HEK293 (cell line): ENCODE results near the gene PADI2.

Experiments
- CTCF ChIA-PET: fragments of 350-600 bp; formaldehyde crosslinking; extraction: SDS; loops from one replicate; lab custom pipeline; 2021; ENCODE audit warnings: antibody characterized with exemption; lab: Yijun Ruan, JAX
- POLR2A ChIA-PET: fragments of 300-600 bp; formaldehyde crosslinking; extraction: SDS; loops from one replicate; lab custom pipeline; 2020; ENCODE audit warnings: antibody characterized with exemption, inconsistent platforms; lab: Yijun Ruan, JAX
- H3K27ac ChIP-seq: fragments of 200-500 bp; sonication (Bioruptor generic); 2 replicates; pipeline ENCODE4 v1.5.1; 2014; ENCODE audit warnings: low read depth, low read length, control low read depth, inconsistent platforms; ENCODE audit errors: extremely low read depth
- H3K36me3 ChIP-seq, 2 experiments: fragments of 200-500 bp in 1 of 2; sonication (Bioruptor generic) in 1 of 2; 1 replicate in 1 of 2; 2 replicates in 1 of 2; pipeline ENCODE4 v1.5.1; 2014 to 2017; ENCODE audit warnings: inconsistent platforms in 2 of 2, low read length in 2 of 2; ENCODE audit not compliant: control insufficient read depth in 2 of 2, insufficient read depth in 1 of 2
- H3K4me1 ChIP-seq: fragments of 200-500 bp; sonication (Bioruptor generic); 2 replicates; pipeline ENCODE4 v1.5.1; 2014; ENCODE audit warnings: mild to moderate bottlenecking, low read length, inconsistent platforms; ENCODE audit not compliant: control insufficient read depth, insufficient read depth
- H3K4me3 ChIP-seq: 2 replicates; pipeline ENCODE4 v1.5.1; 2011; ENCODE audit warnings: low read depth, mild to moderate bottlenecking, control low read depth, low read length, moderate library complexity
- H3K9me3 ChIP-seq: fragments of 200-500 bp; sonication (Bioruptor generic); 2 replicates; pipeline ENCODE4 v1.5.1; 2014; ENCODE audit warnings: low read depth, low read length, inconsistent platforms; ENCODE audit not compliant: control insufficient read depth, insufficient read depth
- GLI2 ChIP-seq: fragments of 450-650 bp; formaldehyde crosslinking; IDR thresholded peaks from 2 replicates; pipeline ENCODE4; 2017; ENCODE audit warnings: missing biosample characterization, missing genetic modification characterization, low read depth, borderline replicate concordance
- GLI4 ChIP-seq: fragments of 450-650 bp; formaldehyde crosslinking; IDR thresholded peaks from 2 replicates; pipeline ENCODE4 v1.5.1; 2016; ENCODE audit warnings: missing biosample characterization, missing genetic modification characterization
- GLIS2 ChIP-seq: fragments of 450-650 bp; formaldehyde crosslinking; IDR thresholded peaks from 2 replicates; pipeline ENCODE4 v1.5.1; 2016; ENCODE audit warnings: missing biosample characterization, missing genetic modification characterization
- HOXA7 ChIP-seq: sonication (generic); formaldehyde crosslinking; IDR thresholded peaks from 2 replicates; pipeline ENCODE4 v1.8.1; 2022; ENCODE audit warnings: missing genetic modification reagents, borderline replicate concordance
- PRDM1 ChIP-seq: fragments of 450-650 bp; formaldehyde crosslinking; IDR thresholded peaks from 2 replicates; pipeline ENCODE4; 2016; ENCODE audit warnings: missing biosample characterization, missing genetic modification characterization
- ZFP41 ChIP-seq: fragments of 450-650 bp; formaldehyde crosslinking; IDR thresholded peaks from 2 replicates; pipeline ENCODE4 v1.5.1; 2016; ENCODE audit warnings: missing biosample characterization, missing genetic modification characterization, borderline replicate concordance
- ZNF114 ChIP-seq: fragments of 450-650 bp; formaldehyde crosslinking; IDR thresholded peaks from 2 replicates; pipeline ENCODE4 v1.5.0; 2017; ENCODE audit warnings: missing biosample characterization, missing genetic modification characterization
- ZNF202 ChIP-seq: fragments of 450-650 bp; formaldehyde crosslinking; IDR thresholded peaks from 2 replicates; pipeline ENCODE4 v1.5.1; 2016; ENCODE audit warnings: missing biosample characterization, missing genetic modification characterization, borderline replicate concordance
- ZNF362 ChIP-seq: fragments of 450-650 bp; formaldehyde crosslinking; IDR thresholded peaks from 2 replicates; pipeline ENCODE4 v1.5.1; 2016; ENCODE audit warnings: missing biosample characterization, missing genetic modification characterization
- ZNF398 ChIP-seq: fragments of 450-650 bp; formaldehyde crosslinking; IDR thresholded peaks from 2 replicates; pipeline ENCODE4 v1.5.1; 2017; ENCODE audit warnings: missing biosample characterization, missing genetic modification characterization
- ZNF473 ChIP-seq: fragments of 450-650 bp; formaldehyde crosslinking; IDR thresholded peaks from 2 replicates; pipeline ENCODE4 v1.5.1; 2017; ENCODE audit warnings: missing biosample characterization, missing genetic modification characterization
- ZNF621 ChIP-seq: fragments of 450-650 bp; formaldehyde crosslinking; IDR thresholded peaks from 2 replicates; pipeline ENCODE4 v1.5.1; 2017; ENCODE audit warnings: missing biosample characterization, missing genetic modification characterization
- ZNF624 ChIP-seq: fragments of 450-650 bp; formaldehyde crosslinking; IDR thresholded peaks from 2 replicates; pipeline ENCODE4 v1.5.1; 2017; ENCODE audit warnings: missing biosample characterization, missing genetic modification characterization
- ZNF791 ChIP-seq: fragments of 450-650 bp; formaldehyde crosslinking; IDR thresholded peaks from 2 replicates; pipeline ENCODE4 v1.5.1; 2016; ENCODE audit warnings: missing biosample characterization, missing genetic modification characterization
- TF ChIP-seq, protein P1 (sequence below): fragments of 450-650 bp; formaldehyde crosslinking; IDR thresholded peaks from 2 replicates; pipeline ENCODE4 v1.5.1; 2017; ENCODE audit warnings: missing biosample characterization, missing genetic modification characterization

The PADI2 gene

GRCh38 chr1:17023573-17023972 is 95.7 kb downstream of the PADI2 start (continued):
- no peak for TF ChIP-seq ZNF398 (tag by site-specific recombination)
- TF ChIP-seq GLIS2 (tag by site-specific recombination) = no peak
- no peak for TF ChIP-seq HOXA7 (CRISPR knock-in tag)
- no peak for TF ChIP-seq ZNF791 (tag by site-specific recombination)
- no peak for TF ChIP-seq ZNF473
- no peak for TF ChIP-seq ZNF362 (tag by site-specific recombination)
- TF ChIP-seq ZNF621 (tag by site-specific recombination) = no peak
- no peak for TF ChIP-seq ZNF624 (tag by site-specific recombination)

- ChIA-PET CTCF (interaction anchor here (1.0 to 2.3 kb wide), 5 partner anchors 10 to 107 kb away, joined by 3 to 12 read pairs (median 6); no protein-coding TSS in a partner anchor), POLR2A (interaction anchor here (0.5 to 0.6 kb wide), 2 partner anchors 14 to 26 kb away, joined by 3 to 7 read pairs; no protein-coding TSS in a partner anchor)
- Histone ChIP-seq H3K9me3 (no peaks in the 10 kb centered on the region), H3K27ac (no peak overlapping the region), H3K4me1 (no peaks in the 10 kb centered on the region), H3K4me3 (no peak overlapping the region), H3K36me3 (peaks cover 49 to 98% of the 10 kb centered on the region in 2 experiments)
- no peak for TF ChIP-seq GLI2 (tag by site-specific recombination)
- TF ChIP-seq PRDM1 (tag by site-specific recombination) = 0 out of 2 replicates have a peak, but pooled peaks have one; percentile 44
These were observed 96.1 kb downstream of the PADI2 start for GRCh38 chr1:17023102-17023501.

DNA sequence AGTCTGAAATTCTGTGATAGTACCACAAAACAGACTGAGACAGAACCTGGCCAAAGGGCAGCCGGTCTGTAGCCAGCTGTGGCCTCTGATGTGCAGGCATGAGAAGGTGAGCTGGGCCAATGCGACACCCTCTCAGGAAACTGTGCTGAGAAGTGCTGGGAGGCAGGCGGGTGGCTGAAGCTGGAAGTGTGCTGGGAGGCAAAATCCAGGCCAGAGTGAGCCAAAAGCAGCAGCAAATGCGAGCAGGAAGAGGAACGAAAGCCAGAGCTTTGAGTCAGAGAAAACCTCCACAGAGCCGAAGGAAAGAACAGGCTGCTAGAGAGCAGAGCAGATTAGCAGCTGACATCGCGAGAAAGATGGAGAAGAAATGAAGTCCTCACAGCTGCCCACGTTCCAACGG is 97.4 kb downstream of the PADI2 start:
- Histone ChIP-seq H3K9me3 (no peaks in the 10 kb centered on the region), H3K4me3 (no peak overlapping the region), H3K4me1 (no peaks in the 10 kb centered on the region), H3K27ac (no peak overlapping the region), H3K36me3 (peaks cover 46 to 93% of the 10 kb centered on the region in 2 experiments)
- CTCF ChIA-PET = interaction anchor here (1.0 to 2.3 kb wide), 2 partner anchors 24 to 106 kb away, joined by 3 to 12 read pairs; no protein-coding TSS in a partner anchor
- POLR2A ChIA-PET = interaction anchor here (0.7 kb wide), 1 partner anchor 247 kb away, joined by 3 read pairs; no protein-coding TSS in a partner anchor
- TF ChIP-seq ZNF398 (tag by site-specific recombination) = no peak
- TF ChIP-seq, protein P1, sequence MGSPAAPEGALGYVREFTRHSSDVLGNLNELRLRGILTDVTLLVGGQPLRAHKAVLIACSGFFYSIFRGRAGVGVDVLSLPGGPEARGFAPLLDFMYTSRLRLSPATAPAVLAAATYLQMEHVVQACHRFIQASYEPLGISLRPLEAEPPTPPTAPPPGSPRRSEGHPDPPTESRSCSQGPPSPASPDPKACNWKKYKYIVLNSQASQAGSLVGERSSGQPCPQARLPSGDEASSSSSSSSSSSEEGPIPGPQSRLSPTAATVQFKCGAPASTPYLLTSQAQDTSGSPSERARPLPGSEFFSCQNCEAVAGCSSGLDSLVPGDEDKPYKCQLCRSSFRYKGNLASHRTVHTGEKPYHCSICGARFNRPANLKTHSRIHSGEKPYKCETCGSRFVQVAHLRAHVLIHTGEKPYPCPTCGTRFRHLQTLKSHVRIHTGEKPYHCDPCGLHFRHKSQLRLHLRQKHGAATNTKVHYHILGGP (tag by site-specific recombination) = no peak
- no peak for TF ChIP-seq ZNF202 (tag by site-specific recombination)
- no peak for TF ChIP-seq ZNF114
- no peak for TF ChIP-seq ZFP41 (tag by site-specific recombination)
- TF ChIP-seq GLI4 (tag by site-specific recombination) = no peak
